Hepatocyte (in vitro differentiated cells): Measurements from ENCODE around the gene LENG8. TPM values are rescaled to one million over a fixed set of nuclear protein-coding genes. Genes with fewer than 3 reads are reported as not detected.

Experiments
- polyA plus RNA-seq: library from polyadenylated mRNA; unstranded; fragments of >200 nt; fragmentation: Nextera tagmentation; extraction: Ambion mirVana; gene quantifications from 2 replicates; pipeline ENCODE4 v1.2.1, GENCODE V29; 2016
- small RNA-seq: library from RNA; depleted of rRNA; stranded (forward); fragments of <200 nt; gene quantifications from one replicate; pipeline ENCODE3, GENCODE V24; 2014
- total RNA-seq: library from RNA; depleted of rRNA; stranded (reverse); fragments of >200 nt; gene quantifications from 2 replicates; pipeline ENCODE4 v1.2.3, GENCODE V29; 2014

LENG8 gene
- total and polyA plus RNA-seq, 2 experiments from 2014 or later = 36.6 to 54.0 TPM

Small RNA genes lying within 50 kb of the gene (small RNA-seq; reads per million reads assigned to genes)
- gene AC245884.3 = not detected

Other genes with a start within 250 kb of the LENG8 start
- 1,843 and 2,161 TPM in 2 replicates for gene RPS9, start 248.3 kb upstream of the LENG8 start, total RNA-seq
- gene RPS9, start 248.3 kb upstream of the LENG8 start, polyA plus RNA-seq = 415 and 465 TPM in 2 replicates
- gene LILRB3, start 226.2 kb upstream of the LENG8 start, total RNA-seq = 0.24 TPM in 1 of 2 replicates, not detected in the other
- 1.4 and 1.7 TPM in 2 replicates for gene LILRB3, start 226.2 kb upstream of the LENG8 start, polyA plus RNA-seq
- 0.28 TPM in 1 of 2 replicates, not detected in the other for gene LILRA6, start 206.4 kb upstream of the LENG8 start, total RNA-seq
- gene LILRA6, start 206.4 kb upstream of the LENG8 start, polyA plus RNA-seq = 0.13 and 0.36 TPM in 2 replicates
- gene LILRB5, start 191.9 kb upstream of the LENG8 start, total RNA-seq = 0.16 and 0.80 TPM in 2 replicates
- 1.3 and 1.6 TPM in 2 replicates for gene LILRB5, start 191.9 kb upstream of the LENG8 start, polyA plus RNA-seq
- gene LILRB2, start 168.1 kb upstream of the LENG8 start, total RNA-seq = not detected in 2 replicates
- gene LILRB2, start 168.1 kb upstream of the LENG8 start, polyA plus RNA-seq = 0.09 TPM in 1 of 2 replicates, not detected in the other
- not detected in 2 replicates for gene LILRA5, start 136.0 kb upstream of the LENG8 start, total RNA-seq
- not detected in 2 replicates for gene LILRA5, start 136.0 kb upstream of the LENG8 start, polyA plus RNA-seq
- not detected in 2 replicates for gene LILRA4, start 110.0 kb upstream of the LENG8 start, total RNA-seq
- not detected in 2 replicates for gene LILRA4, start 110.0 kb upstream of the LENG8 start, polyA plus RNA-seq
- gene LAIR1, start 84.3 kb upstream of the LENG8 start, total RNA-seq = 0.20 and 3.9 TPM in 2 replicates
- 1.8 and 2.2 TPM in 2 replicates for gene LAIR1, start 84.3 kb upstream of the LENG8 start, polyA plus RNA-seq
- 7.0 and 7.1 TPM in 2 replicates for gene TTYH1, start 33.7 kb upstream of the LENG8 start, total RNA-seq
- 11.0 and 19.3 TPM in 2 replicates for gene TTYH1, start 33.7 kb upstream of the LENG8 start, polyA plus RNA-seq
- gene LENG9, start 14.6 kb downstream of the LENG8 start, total RNA-seq = 3.1 and 7.9 TPM in 2 replicates
- 0.59 and 1.00 TPM in 2 replicates for gene LENG9, start 14.6 kb downstream of the LENG8 start, polyA plus RNA-seq
- 43.1 and 46.8 TPM in 2 replicates for gene CDC42EP5, start 24.1 kb downstream of the LENG8 start, total RNA-seq
- 71.2 and 71.5 TPM in 2 replicates for gene CDC42EP5, start 24.1 kb downstream of the LENG8 start, polyA plus RNA-seq
- not detected in 2 replicates for gene LAIR2, start 53.6 kb downstream of the LENG8 start, total RNA-seq
- not detected in 2 replicates for gene LAIR2, start 53.6 kb downstream of the LENG8 start, polyA plus RNA-seq
- gene LILRA2, start 124.6 kb downstream of the LENG8 start, total RNA-seq = not detected in 2 replicates
- gene LILRA2, start 124.6 kb downstream of the LENG8 start, polyA plus RNA-seq = not detected in 2 replicates
- not detected in 2 replicates for gene LILRA1, start 144.4 kb downstream of the LENG8 start, total RNA-seq
- not detected in 2 replicates for gene LILRA1, start 144.4 kb downstream of the LENG8 start, polyA plus RNA-seq
- gene LILRB1, start 181.3 kb downstream of the LENG8 start, total RNA-seq = not detected in 2 replicates
- not detected in 2 replicates for gene LILRB1, start 181.3 kb downstream of the LENG8 start, polyA plus RNA-seq
- gene LILRB4, start 213.8 kb downstream of the LENG8 start, total RNA-seq = not detected in 2 replicates
- gene LILRB4, start 213.8 kb downstream of the LENG8 start, polyA plus RNA-seq = not detected in 2 replicates